ENCODE data around the gene HDAC2.

GRCh38 chr6:113923526-113923925, 47.4 kb downstream of the HDAC2 start:
- TF ChIP-seq CTCF (conservative IDR thresholded peaks at IDR 0.05; ENCODE audit: low read length) (no peak), EZH2phosphoT487 (IDR thresholded peaks at IDR 0.05; ENCODE audit: borderline replicate concordance) (no peak)

Measured in Loucy (cell line).